ENCODE data around the gene ARHGAP15. TPM values are rescaled to one million over a fixed set of nuclear protein-coding genes. Genes with fewer than 3 reads are reported as not detected.

ARHGAP15 gene
- total RNA-seq, 1 experiment from 2014 or later = 0.42 TPM

GRCh38 chr2:143803936-143804335 lies 674.7 kb downstream of the ARHGAP15 start:
- Histone ChIP-seq H3K4me3 (replicated peaks in 1 of 2; ENCODE audit: low read depth in 1 of 2, low read length in 2 of 2) (no peak overlapping the region), H2AFZ (ENCODE audit: low read depth, low read length, poor library complexity, severe bottlenecking) (no peak overlapping the region), H3K27ac (ENCODE audit: low read depth, low read length) (no peak overlapping the region), H3K79me2 (ENCODE audit: insufficient read depth, low read length) (no peaks in the 10 kb centered on the region), H3K9ac (ENCODE audit: low read length) (no peak overlapping the region), H4K20me1 (ENCODE audit: insufficient read depth) (no peaks in the 10 kb centered on the region), H3K4me1 (ENCODE audit: control insufficient read depth in 1 of 2, insufficient read depth in 2 of 2, low read length in 2 of 2) (no peaks in the 10 kb centered on the region), H3K27me3 (ENCODE audit: insufficient read depth, low read length) (no peaks in the 10 kb centered on the region), H3K9me2 (ENCODE audit: insufficient read depth) (no peaks in the 10 kb centered on the region), H3K4me2 (ENCODE audit: low read length) (no peak overlapping the region), H3K36me3 (ENCODE audit: control insufficient read depth in 1 of 2, insufficient read depth in 2 of 2, low read length in 2 of 2) (no peaks in the 10 kb centered on the region), H3K9me3 (ENCODE audit: control insufficient read depth in 1 of 2, insufficient read depth in 1 of 2, low read depth in 1 of 2, low read length in 2 of 2) (no peaks in the 10 kb centered on the region)
- no peak for DNase-seq (ENCODE audit: low read depth, low spot score)
- ChIA-PET CTCF (no interaction called here), RAD21 (ENCODE audit: low non-redundant PET in 1 of 2, low total read pairs in 2 of 2, uncharacterized antibody in 2 of 2, unreplicated experiment in 2 of 2) (no interaction called here), POLR2A (no interaction called here)
- no peak for TF ChIP-seq POLR2A (IDR thresholded peaks at IDR 0.05; ENCODE audit: borderline replicate concordance, extremely low read depth, insufficient read depth, insufficient read length)
- TF ChIP-seq CBX3 (IDR thresholded peaks at IDR 0.05; ENCODE audit: low read depth) = no peak
- TF ChIP-seq REST (IDR thresholded peaks at IDR 0.05; ENCODE audit: low read depth) = no peak
- TF ChIP-seq POLR2AphosphoS5 (IDR thresholded peaks at IDR 0.05; ENCODE audit: low read depth, low read length) = no peak
- TF ChIP-seq ZFX (IDR thresholded peaks at IDR 0.05) = no peak
- no peak for TF ChIP-seq SRF (IDR thresholded peaks at IDR 0.05; ENCODE audit: low read depth)
- ATAC-seq = no peak
- intact Hi-C loops (cut with micrococcal nuclease) = no loop called here
- no TSS peak for BruUV-seq (replicated peaks)

- no peak overlapping the region for H3K27ac ChIP-seq (ENCODE audit: low read depth, low read length)
- H3K27me3 ChIP-seq (ENCODE audit: insufficient read depth, low read length) = no peaks in the 10 kb centered on the region
- DNase-seq (ENCODE audit: low read depth, low spot score) = no peak
- ChIA-PET RAD21 (ENCODE audit: low non-redundant PET in 1 of 2, low total read pairs in 2 of 2, uncharacterized antibody in 2 of 2, unreplicated experiment in 2 of 2) (no interaction called here), POLR2A (no interaction called here), CTCF (no interaction called here)
- H3K9me3 ChIP-seq (ENCODE audit: control insufficient read depth in 1 of 2, insufficient read depth in 1 of 2, low read depth in 1 of 2, low read length in 2 of 2) = no peaks in the 10 kb centered on the region
- H4K20me1 ChIP-seq (ENCODE audit: insufficient read depth) = no peaks in the 10 kb centered on the region
- no peak overlapping the region for H3K4me2 ChIP-seq (ENCODE audit: low read length)
- H3K9me2 ChIP-seq (ENCODE audit: insufficient read depth) = no peaks in the 10 kb centered on the region
- H3K4me1 ChIP-seq (ENCODE audit: control insufficient read depth in 1 of 2, insufficient read depth in 2 of 2, low read length in 2 of 2) = no peaks in the 10 kb centered on the region
- no peaks in the 10 kb centered on the region for H3K79me2 ChIP-seq (ENCODE audit: insufficient read depth, low read length)
- H3K4me3 ChIP-seq (replicated peaks in 1 of 2; ENCODE audit: low read depth in 1 of 2, low read length in 2 of 2) = no peak overlapping the region
- H3K36me3 ChIP-seq (ENCODE audit: control insufficient read depth in 1 of 2, insufficient read depth in 2 of 2, low read length in 2 of 2) = no peaks in the 10 kb centered on the region
- no TSS peak for BruUV-seq (replicated peaks)
- no peak overlapping the region for H2AFZ ChIP-seq (ENCODE audit: low read depth, low read length, poor library complexity, severe bottlenecking)
- no peak overlapping the region for H3K9ac ChIP-seq (ENCODE audit: low read length)
- ATAC-seq = no peak
- intact Hi-C loops (cut with micrococcal nuclease) = no loop called here
- TF ChIP-seq RAD21 (IDR thresholded peaks at IDR 0.05; ENCODE audit: low read depth) (no peak), CEBPB (IDR thresholded peaks at IDR 0.05; ENCODE audit: low read depth) (no peak), CTCF (IDR thresholded peaks at IDR 0.05 in 2 of 3, conservative IDR thresholded peaks at IDR 0.05 in 1 of 3; ENCODE audit: borderline replicate concordance in 1 of 3, insufficient read depth in 1 of 3, low read depth in 2 of 3, low read length in 2 of 3) (no peak), TCF7L2 (IDR thresholded peaks at IDR 0.05; ENCODE audit: borderline replicate concordance, extremely low read depth, insufficient read depth, insufficient read length) (no peak), REST (IDR thresholded peaks at IDR 0.05; ENCODE audit: low read depth) (no peak), ZFX (IDR thresholded peaks at IDR 0.05) (no peak), EZH2 (IDR thresholded peaks at IDR 0.05) (no peak), ATF3 (IDR thresholded peaks at IDR 0.05) (no peak)
Observed at GRCh38 chr2:143805666-143806065, 676.4 kb downstream of the ARHGAP15 start.
